ENCODE data around the gene SPSB2. TPM values are rescaled to one million over a fixed set of nuclear protein-coding genes. Genes with fewer than 3 reads are reported as not detected.

The SPSB2 gene
- total and polyA plus RNA-seq, 9 of the 15 experiments (the other 6 are each of a cell fraction or from before 2014, with no cell fraction given): 0.10 to 10.6 (median 1.9) TPM

- TF ChIP-seq FOXP4 (CRISPR knock-in tag; IDR thresholded peaks at IDR 0.05; ENCODE audit: borderline replicate concordance) (peak; percentile 97), MAFF (IDR thresholded peaks at IDR 0.05; ENCODE audit: low read length) (no peak), RB1 (IDR thresholded peaks at IDR 0.05; ENCODE audit: low read depth) (no peak), ZSCAN29 (IDR thresholded peaks at IDR 0.05) (no peak), HLTF (IDR thresholded peaks at IDR 0.05) (no peak), MGA (IDR thresholded peaks at IDR 0.05) (peak; percentile 66), ZNF41 (CRISPR knock-in tag; conservative IDR thresholded peaks at IDR 0.05) (no peak), TCF7 (IDR thresholded peaks at IDR 0.05; ENCODE audit: borderline replicate concordance) (no peak)
- TF ChIP-seq, protein P1, sequence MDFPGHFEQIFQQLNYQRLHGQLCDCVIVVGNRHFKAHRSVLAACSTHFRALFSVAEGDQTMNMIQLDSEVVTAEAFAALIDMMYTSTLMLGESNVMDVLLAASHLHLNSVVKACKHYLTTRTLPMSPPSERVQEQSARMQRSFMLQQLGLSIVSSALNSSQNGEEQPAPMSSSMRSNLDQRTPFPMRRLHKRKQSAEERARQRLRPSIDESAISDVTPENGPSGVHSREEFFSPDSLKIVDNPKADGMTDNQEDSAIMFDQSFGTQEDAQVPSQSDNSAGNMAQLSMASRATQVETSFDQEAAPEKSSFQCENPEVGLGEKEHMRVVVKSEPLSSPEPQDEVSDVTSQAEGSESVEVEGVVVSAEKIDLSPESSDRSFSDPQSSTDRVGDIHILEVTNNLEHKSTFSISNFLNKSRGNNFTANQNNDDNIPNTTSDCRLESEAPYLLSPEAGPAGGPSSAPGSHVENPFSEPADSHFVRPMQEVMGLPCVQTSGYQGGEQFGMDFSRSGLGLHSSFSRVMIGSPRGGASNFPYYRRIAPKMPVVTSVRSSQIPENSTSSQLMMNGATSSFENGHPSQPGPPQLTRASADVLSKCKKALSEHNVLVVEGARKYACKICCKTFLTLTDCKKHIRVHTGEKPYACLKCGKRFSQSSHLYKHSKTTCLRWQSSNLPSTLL (IDR thresholded peaks at IDR 0.05): no peak
- TF ChIP-seq, protein P2, sequence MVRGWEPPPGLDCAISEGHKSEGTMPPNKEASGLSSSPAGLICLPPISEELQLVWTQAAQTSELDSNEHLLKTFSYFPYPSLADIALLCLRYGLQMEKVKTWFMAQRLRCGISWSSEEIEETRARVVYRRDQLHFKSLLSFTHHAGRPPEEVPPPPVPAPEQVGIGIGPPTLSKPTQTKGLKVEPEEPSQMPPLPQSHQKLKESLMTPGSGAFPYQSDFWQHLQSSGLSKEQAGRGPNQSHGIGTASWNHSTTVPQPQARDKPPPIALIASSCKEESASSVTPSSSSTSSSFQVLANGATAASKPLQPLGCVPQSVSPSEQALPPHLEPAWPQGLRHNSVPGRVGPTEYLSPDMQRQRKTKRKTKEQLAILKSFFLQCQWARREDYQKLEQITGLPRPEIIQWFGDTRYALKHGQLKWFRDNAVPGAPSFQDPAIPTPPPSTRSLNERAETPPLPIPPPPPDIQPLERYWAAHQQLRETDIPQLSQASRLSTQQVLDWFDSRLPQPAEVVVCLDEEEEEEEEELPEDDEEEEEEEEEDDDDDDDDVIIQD (CRISPR knock-in tag; IDR thresholded peaks at IDR 0.05): no peak
These were observed 29.8 kb downstream of the SPSB2 start (continued) for GRCh38 chr12:6843118-6843902.

All from K562 (cell line).